HG02623 (cell line): ENCODE results near the gene DYNC1H1.

Source experiments
- ATAC-seq: cut with Tn5 transposase; IDR thresholded peaks from one replicate; pipeline ENCODE4 v1.9.1; 2021; ENCODE audit warnings: moderate library complexity; ENCODE audit not compliant: unreplicated experiment

Gene DYNC1H1

GRCh38 chr14:102086972-102087761 is 122.8 kb downstream of the DYNC1H1 start, which contains the start of gene HSP90AA1:
TSS of gene HSP90AA1 (minus strand) at chr14:102087044. CDS start at chr14:102086378, 666 bp downstream.
- ATAC-seq: peak; percentile 70

- no peak for ATAC-seq
Observed at GRCh38 chr14:102087762-102088011, 123.3 kb downstream of the DYNC1H1 start.

- no peak for ATAC-seq
Observed at GRCh38 chr14:102088012-102088792, 123.8 kb downstream of the DYNC1H1 start.

- no peak for ATAC-seq
Observed at GRCh38 chr14:102089621-102090343, 125.4 kb downstream of the DYNC1H1 start.

GRCh38 chr14:102090713-102091112 is 126.3 kb downstream of the DYNC1H1 start:
- no peak for ATAC-seq

GRCh38 chr14:102092806-102093205 is 128.4 kb downstream of the DYNC1H1 start:
- no peak for ATAC-seq

GRCh38 chr14:102094101-102094500 is 129.7 kb downstream of the DYNC1H1 start:
- ATAC-seq: no peak

GRCh38 chr14:102095231-102095870 is 131.0 kb downstream of the DYNC1H1 start:
- no peak for ATAC-seq

GRCh38 chr14:102095871-102096568 is 131.6 kb downstream of the DYNC1H1 start:
- no peak for ATAC-seq

- no peak for ATAC-seq
Observed at GRCh38 chr14:102096569-102097188, 132.3 kb downstream of the DYNC1H1 start.

- no peak for ATAC-seq
Observed at GRCh38 chr14:102097441-102098135, 133.2 kb downstream of the DYNC1H1 start.

- ATAC-seq: no peak
Observed at GRCh38 chr14:102103062-102103695, 138.8 kb downstream of the DYNC1H1 start.

- ATAC-seq: no peak
Observed at GRCh38 chr14:102105369-102105768, 141.0 kb downstream of the DYNC1H1 start.
